PC-9 (cell line): Measurements from ENCODE around the gene LHFPL2.

Experiments used
- EZH2 ChIP-seq: fragments of 200-600 bp; sonication (generic); IDR thresholded peaks from 2 replicates; pipeline ENCODE4 v1.8.0; 2017; ENCODE audit warnings: antibody characterized with exemption, low read depth
- TF ChIP-seq, protein P1 (sequence below): fragments of 200-600 bp; sonication (generic); conservative IDR thresholded peaks from 2 replicates; pipeline ENCODE4 v1.6.1; 2017; ENCODE audit warnings: mixed run types, antibody characterized with exemption, mild to moderate bottlenecking, moderate library complexity

DNA sequence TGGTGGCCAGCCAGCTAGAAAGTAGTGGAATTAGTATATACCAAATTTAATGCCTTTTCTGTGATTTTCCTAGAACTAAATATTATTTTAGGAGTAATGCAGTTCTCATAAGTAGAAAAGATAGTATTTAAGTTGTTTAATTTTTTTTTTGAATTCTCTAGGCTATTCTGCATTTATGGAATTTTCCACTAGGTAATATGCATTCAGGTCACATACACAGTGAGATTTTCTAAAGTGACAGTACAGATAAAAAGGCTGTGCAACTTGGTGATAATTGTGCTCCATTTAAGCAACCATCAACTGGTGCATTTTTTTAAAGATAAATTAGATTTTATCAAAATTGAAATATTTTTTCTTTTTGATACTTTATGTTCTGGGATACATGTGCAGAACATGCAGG is 176.7 kb downstream of the LHFPL2 start:
- TF ChIP-seq, protein P1, sequence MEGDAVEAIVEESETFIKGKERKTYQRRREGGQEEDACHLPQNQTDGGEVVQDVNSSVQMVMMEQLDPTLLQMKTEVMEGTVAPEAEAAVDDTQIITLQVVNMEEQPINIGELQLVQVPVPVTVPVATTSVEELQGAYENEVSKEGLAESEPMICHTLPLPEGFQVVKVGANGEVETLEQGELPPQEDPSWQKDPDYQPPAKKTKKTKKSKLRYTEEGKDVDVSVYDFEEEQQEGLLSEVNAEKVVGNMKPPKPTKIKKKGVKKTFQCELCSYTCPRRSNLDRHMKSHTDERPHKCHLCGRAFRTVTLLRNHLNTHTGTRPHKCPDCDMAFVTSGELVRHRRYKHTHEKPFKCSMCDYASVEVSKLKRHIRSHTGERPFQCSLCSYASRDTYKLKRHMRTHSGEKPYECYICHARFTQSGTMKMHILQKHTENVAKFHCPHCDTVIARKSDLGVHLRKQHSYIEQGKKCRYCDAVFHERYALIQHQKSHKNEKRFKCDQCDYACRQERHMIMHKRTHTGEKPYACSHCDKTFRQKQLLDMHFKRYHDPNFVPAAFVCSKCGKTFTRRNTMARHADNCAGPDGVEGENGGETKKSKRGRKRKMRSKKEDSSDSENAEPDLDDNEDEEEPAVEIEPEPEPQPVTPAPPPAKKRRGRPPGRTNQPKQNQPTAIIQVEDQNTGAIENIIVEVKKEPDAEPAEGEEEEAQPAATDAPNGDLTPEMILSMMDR = no peak
- TF ChIP-seq EZH2 = no peak
